HepG2 (cell line): ENCODE results near the gene L3MBTL1. TPM values are rescaled to one million over a fixed set of nuclear protein-coding genes. Genes with fewer than 3 reads are reported as not detected.

Experiments
- AHR ChIP-seq: IDR thresholded peaks from 2 replicates; pipeline ENCODE4 v1.6.1; 2018; ENCODE audit warnings: missing genetic modification reagents, missing compliant biosample characterization
- ATRX ChIP-seq: sonication (generic); formaldehyde crosslinking; IDR thresholded peaks from 2 replicates; pipeline ENCODE4 v1.4.0; 2020; ENCODE audit warnings: missing genetic modification reagents, borderline replicate concordance
- CHD2 ChIP-seq: IDR thresholded peaks from 2 replicates; pipeline ENCODE4 v1.6.1; 2011; ENCODE audit warnings: low read depth, low read length, improper control_type of control experiment
- MAFG ChIP-seq: sonication (generic); formaldehyde crosslinking; IDR thresholded peaks from 2 replicates; pipeline ENCODE4 v1.5.1; 2020; ENCODE audit warnings: mild to moderate bottlenecking, missing genetic modification reagents
- NR2F6 ChIP-seq, 2 experiments: IDR thresholded peaks; 2 replicates each; pipeline ENCODE4 v1.6.1; 2016; ENCODE audit warnings: antibody characterized with exemption in 1 of 2, mild to moderate bottlenecking in 1 of 2
- PHF21A ChIP-seq: sonication (generic); formaldehyde crosslinking; IDR thresholded peaks from 2 replicates; pipeline ENCODE4 v1.5.0; 2020; ENCODE audit warnings: mild to moderate bottlenecking, missing genetic modification reagents
- SAFB2 ChIP-seq: sonication (generic); formaldehyde crosslinking; IDR thresholded peaks from 2 replicates; pipeline ENCODE4 v1.5.1; 2020; ENCODE audit warnings: missing genetic modification reagents, low read depth, mild to moderate bottlenecking, borderline replicate concordance
- U2AF1 ChIP-seq: fragments of 200-400 bp; formaldehyde crosslinking; optimal IDR thresholded peaks from 2 replicates; pipeline ENCODE3; 2017; ENCODE audit warnings: mild to moderate bottlenecking, low read depth, low read length
- ZFY ChIP-seq: sonication (generic); formaldehyde crosslinking; IDR thresholded peaks from 2 replicates; pipeline ENCODE4 v1.4.0; 2020; ENCODE audit warnings: missing genetic modification reagents
- ZNF101 ChIP-seq: sonication (generic); formaldehyde crosslinking; IDR thresholded peaks from 2 replicates; pipeline ENCODE4 v1.4.0; 2020; ENCODE audit warnings: mild to moderate bottlenecking, low read depth, missing genetic modification reagents, borderline replicate concordance
- ZNF207 ChIP-seq: fragments of 450-650 bp; IDR thresholded peaks from 2 replicates; pipeline ENCODE4 v1.6.1; 2016; ENCODE audit warnings: antibody characterized with exemption, borderline replicate concordance
- ZNF225 ChIP-seq: sonication (generic); formaldehyde crosslinking; IDR thresholded peaks from 2 replicates; pipeline ENCODE4 v1.4.0; 2020; ENCODE audit warnings: mild to moderate bottlenecking, missing genetic modification reagents
- polyA plus RNA-seq, 8 experiments: library from polyadenylated mRNA; depleted of rRNA in 3 of 8; stranded (reverse) in 7 of 8; unstranded in 1 of 8; fragments of >200 nt; fragmentation: Illumina TruSeq in 4 of 8; extraction: Trizol in 4 of 8; gene quantifications; 2 replicates each; pipeline versions ENCODE4 v1.2.1 to v1.2.3, GENCODE V29; 2011 to 2016; ENCODE audit warnings: low read depth in 4 of 8, missing spikeins in 1 of 8, mixed read lengths in 1 of 8; ENCODE audit not compliant: insufficient read depth in 1 of 8
- total RNA-seq, 5 experiments: library from RNA; depleted of rRNA; stranded (reverse); fragments of >200 nt; fragmentation: Illumina TruSeq; extraction: Trizol; gene quantifications; 2 replicates each; pipeline ENCODE4 v1.2.3, GENCODE V29; 2016; ENCODE audit warnings: low read depth in 1 of 5
- TF ChIP-seq, protein P1 (sequence below): sonication (generic); formaldehyde crosslinking; IDR thresholded peaks from 2 replicates; pipeline ENCODE4 v1.8.1; 2023; ENCODE audit warnings: mild to moderate bottlenecking, missing genetic modification reagents
- TF ChIP-seq, protein P2 (sequence below): sonication (generic); formaldehyde crosslinking; conservative IDR thresholded peaks from 2 replicates; pipeline ENCODE4 v1.8.0; 2022; ENCODE audit warnings: mild to moderate bottlenecking, moderate library complexity, missing genetic modification reagents
- TF ChIP-seq, protein P3 (sequence below): sonication (generic); formaldehyde crosslinking; IDR thresholded peaks from 2 replicates; pipeline ENCODE4 v1.4.0; 2020; ENCODE audit warnings: missing genetic modification reagents
- TF ChIP-seq, protein P4 (sequence below): sonication (generic); formaldehyde crosslinking; IDR thresholded peaks from 2 replicates; pipeline ENCODE4 v1.5.0; 2020; ENCODE audit warnings: mild to moderate bottlenecking, low read depth, missing genetic modification reagents, borderline replicate concordance
- TF ChIP-seq, protein P5 (sequence below): sonication (generic); formaldehyde crosslinking; IDR thresholded peaks from 2 replicates; pipeline ENCODE4 v1.4.0; 2020; ENCODE audit warnings: mild to moderate bottlenecking, missing genetic modification reagents
- TF ChIP-seq, protein P6 (sequence below): sonication (generic); formaldehyde crosslinking; IDR thresholded peaks from 2 replicates; pipeline ENCODE4 v1.8.0; 2022; ENCODE audit warnings: mild to moderate bottlenecking, missing genetic modification reagents; ENCODE audit not compliant: insufficient replicate concordance

Gene L3MBTL1
- total and polyA plus RNA-seq, 2 of the 13 experiments (the other 11 are each of a cell fraction or from before 2014, with no cell fraction given): 9.0 to 17.8 TPM

DNA sequence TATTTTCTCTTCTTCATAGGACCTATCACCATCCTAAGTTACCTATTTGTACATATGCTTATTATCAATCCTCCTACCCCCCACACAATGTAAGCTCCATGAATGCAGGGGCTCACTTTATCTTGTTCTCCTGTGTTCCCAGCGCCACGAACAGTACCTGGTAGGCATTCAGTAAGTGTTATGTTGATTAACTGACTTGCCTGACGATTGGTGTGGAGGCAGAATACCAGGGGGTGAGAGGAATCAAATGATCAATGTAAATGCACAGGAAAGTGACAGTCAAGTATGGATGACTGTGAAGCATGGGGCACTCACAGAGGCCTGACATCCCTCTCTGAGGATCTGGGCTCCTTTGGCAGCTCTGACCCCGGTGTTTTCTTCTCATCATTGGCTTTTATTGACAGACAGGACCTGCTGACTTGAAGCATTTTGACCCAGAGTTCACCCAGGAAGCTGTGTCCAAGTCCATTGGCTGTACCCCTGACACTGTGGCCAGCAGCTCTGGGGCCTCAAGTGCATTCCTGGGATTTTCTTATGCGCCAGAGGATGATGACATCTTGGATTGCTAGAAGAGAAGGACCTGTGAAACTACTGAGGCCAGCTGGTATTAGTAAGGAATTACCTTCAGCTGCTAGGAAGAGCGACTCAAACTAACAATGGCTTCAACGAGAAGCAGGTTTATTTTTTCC lies 77.1 kb downstream of the L3MBTL1 start (continued):
- TF ChIP-seq AHR (CRISPR knock-in tag): no peak
- TF ChIP-seq ZNF225 (CRISPR knock-in tag): no peak
- TF ChIP-seq, protein P1, sequence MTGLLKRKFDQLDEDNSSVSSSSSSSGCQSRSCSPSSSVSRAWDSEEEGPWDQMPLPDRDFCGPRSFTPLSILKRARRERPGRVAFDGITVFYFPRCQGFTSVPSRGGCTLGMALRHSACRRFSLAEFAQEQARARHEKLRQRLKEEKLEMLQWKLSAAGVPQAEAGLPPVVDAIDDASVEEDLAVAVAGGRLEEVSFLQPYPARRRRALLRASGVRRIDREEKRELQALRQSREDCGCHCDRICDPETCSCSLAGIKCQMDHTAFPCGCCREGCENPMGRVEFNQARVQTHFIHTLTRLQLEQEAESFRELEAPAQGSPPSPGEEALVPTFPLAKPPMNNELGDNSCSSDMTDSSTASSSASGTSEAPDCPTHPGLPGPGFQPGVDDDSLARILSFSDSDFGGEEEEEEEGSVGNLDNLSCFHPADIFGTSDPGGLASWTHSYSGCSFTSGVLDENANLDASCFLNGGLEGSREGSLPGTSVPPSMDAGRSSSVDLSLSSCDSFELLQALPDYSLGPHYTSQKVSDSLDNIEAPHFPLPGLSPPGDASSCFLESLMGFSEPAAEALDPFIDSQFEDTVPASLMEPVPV (CRISPR knock-in tag): no peak
- TF ChIP-seq, protein P2, sequence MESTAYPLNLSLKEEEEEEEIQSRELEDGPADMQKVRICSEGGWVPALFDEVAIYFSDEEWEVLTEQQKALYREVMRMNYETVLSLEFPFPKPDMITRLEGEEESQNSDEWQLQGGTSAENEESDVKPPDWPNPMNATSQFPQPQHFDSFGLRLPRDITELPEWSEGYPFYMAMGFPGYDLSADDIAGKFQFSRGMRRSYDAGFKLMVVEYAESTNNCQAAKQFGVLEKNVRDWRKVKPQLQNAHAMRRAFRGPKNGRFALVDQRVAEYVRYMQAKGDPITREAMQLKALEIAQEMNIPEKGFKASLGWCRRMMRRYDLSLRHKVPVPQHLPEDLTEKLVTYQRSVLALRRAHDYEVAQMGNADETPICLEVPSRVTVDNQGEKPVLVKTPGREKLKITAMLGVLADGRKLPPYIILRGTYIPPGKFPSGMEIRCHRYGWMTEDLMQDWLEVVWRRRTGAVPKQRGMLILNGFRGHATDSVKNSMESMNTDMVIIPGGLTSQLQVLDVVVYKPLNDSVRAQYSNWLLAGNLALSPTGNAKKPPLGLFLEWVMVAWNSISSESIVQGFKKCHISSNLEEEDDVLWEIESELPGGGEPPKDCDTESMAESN (CRISPR knock-in tag): no peak
- TF ChIP-seq, protein P3, sequence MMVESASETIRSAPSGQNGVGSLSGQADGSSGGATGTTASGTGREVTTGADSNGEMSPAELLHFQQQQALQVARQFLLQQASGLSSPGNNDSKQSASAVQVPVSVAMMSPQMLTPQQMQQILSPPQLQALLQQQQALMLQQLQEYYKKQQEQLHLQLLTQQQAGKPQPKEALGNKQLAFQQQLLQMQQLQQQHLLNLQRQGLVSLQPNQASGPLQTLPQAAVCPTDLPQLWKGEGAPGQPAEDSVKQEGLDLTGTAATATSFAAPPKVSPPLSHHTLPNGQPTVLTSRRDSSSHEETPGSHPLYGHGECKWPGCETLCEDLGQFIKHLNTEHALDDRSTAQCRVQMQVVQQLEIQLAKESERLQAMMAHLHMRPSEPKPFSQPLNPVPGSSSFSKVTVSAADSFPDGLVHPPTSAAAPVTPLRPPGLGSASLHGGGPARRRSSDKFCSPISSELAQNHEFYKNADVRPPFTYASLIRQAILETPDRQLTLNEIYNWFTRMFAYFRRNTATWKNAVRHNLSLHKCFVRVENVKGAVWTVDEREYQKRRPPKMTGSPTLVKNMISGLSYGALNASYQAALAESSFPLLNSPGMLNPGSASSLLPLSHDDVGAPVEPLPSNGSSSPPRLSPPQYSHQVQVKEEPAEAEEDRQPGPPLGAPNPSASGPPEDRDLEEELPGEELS (CRISPR knock-in tag): no peak
- TF ChIP-seq PHF21A (CRISPR knock-in tag): no peak
- TF ChIP-seq SAFB2: no peak
- TF ChIP-seq, protein P4, sequence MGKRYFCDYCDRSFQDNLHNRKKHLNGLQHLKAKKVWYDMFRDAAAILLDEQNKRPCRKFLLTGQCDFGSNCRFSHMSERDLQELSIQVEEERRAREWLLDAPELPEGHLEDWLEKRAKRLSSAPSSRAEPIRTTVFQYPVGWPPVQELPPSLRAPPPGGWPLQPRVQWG (CRISPR knock-in tag): no peak
- TF ChIP-seq MAFG: no peak
- no peak for TF ChIP-seq ATRX (CRISPR knock-in tag)
- no peak for TF ChIP-seq ZFY (CRISPR knock-in tag)
- no peak for TF ChIP-seq ZNF101 (CRISPR knock-in tag)
- TF ChIP-seq U2AF1: no peak
- no peak for TF ChIP-seq CHD2
- TF ChIP-seq ZNF207: no peak
- TF ChIP-seq, protein P5, sequence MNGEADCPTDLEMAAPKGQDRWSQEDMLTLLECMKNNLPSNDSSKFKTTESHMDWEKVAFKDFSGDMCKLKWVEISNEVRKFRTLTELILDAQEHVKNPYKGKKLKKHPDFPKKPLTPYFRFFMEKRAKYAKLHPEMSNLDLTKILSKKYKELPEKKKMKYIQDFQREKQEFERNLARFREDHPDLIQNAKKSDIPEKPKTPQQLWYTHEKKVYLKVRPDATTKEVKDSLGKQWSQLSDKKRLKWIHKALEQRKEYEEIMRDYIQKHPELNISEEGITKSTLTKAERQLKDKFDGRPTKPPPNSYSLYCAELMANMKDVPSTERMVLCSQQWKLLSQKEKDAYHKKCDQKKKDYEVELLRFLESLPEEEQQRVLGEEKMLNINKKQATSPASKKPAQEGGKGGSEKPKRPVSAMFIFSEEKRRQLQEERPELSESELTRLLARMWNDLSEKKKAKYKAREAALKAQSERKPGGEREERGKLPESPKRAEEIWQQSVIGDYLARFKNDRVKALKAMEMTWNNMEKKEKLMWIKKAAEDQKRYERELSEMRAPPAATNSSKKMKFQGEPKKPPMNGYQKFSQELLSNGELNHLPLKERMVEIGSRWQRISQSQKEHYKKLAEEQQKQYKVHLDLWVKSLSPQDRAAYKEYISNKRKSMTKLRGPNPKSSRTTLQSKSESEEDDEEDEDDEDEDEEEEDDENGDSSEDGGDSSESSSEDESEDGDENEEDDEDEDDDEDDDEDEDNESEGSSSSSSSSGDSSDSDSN (CRISPR knock-in tag): no peak
- TF ChIP-seq NR2F6 (IDR thresholded peaks at IDR 0.05): peak; percentile 22; the same call in 1 of the 2 replicates
- no peak for TF ChIP-seq NR2F6 (CRISPR knock-in tag; IDR thresholded peaks at IDR 0.05)
- TF ChIP-seq, protein P6, sequence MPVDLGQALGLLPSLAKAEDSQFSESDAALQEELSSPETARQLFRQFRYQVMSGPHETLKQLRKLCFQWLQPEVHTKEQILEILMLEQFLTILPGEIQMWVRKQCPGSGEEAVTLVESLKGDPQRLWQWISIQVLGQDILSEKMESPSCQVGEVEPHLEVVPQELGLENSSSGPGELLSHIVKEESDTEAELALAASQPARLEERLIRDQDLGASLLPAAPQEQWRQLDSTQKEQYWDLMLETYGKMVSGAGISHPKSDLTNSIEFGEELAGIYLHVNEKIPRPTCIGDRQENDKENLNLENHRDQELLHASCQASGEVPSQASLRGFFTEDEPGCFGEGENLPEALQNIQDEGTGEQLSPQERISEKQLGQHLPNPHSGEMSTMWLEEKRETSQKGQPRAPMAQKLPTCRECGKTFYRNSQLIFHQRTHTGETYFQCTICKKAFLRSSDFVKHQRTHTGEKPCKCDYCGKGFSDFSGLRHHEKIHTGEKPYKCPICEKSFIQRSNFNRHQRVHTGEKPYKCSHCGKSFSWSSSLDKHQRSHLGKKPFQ (CRISPR knock-in tag): no peak
